Thyroid gland (tissue), 4 donors: ENCODE measurements around the gene DLGAP1. TPM values are rescaled to one million over a fixed set of nuclear protein-coding genes. Genes with fewer than 3 reads are reported as not detected.
"Not testable (repeated sequence)": the region's sequence is repeated elsewhere in the genome, so short reads cannot be mapped to it uniquely, and the experiment has no call there.

Experiments used
- DNase-seq, 2 donors: peaks; one replicate each; pipeline ENCODE4 v3.0.0-alpha.2; 2019
- H3K27ac ChIP-seq, 3 donors: fragments of 200-600 bp; sonication (generic); 1 replicate in 2 of 3; 2 replicates in 1 of 3; pipeline ENCODE4 v1.5.1; 2016 to 2019; ENCODE audit warnings: mild to moderate bottlenecking in 1 of 3, moderate library complexity in 1 of 3
- H3K27me3 ChIP-seq: fragments of 200-600 bp; sonication (generic); one replicate; pipeline ENCODE4 v1.5.1; 2019
- H3K36me3 ChIP-seq, 2 donors: fragments of 200-600 bp; sonication (generic); one replicate each; pipeline ENCODE4 v1.5.1; 2016 to 2019
- H3K4me1 ChIP-seq, 2 donors: fragments of 200-600 bp; sonication (generic); one replicate each; pipeline ENCODE4 v1.5.1; 2017 to 2019
- H3K4me3 ChIP-seq, 3 donors: fragments of 200-600 bp; sonication (generic); replicated peaks in 1 of 3; 1 replicate in 2 of 3; 2 replicates in 1 of 3; pipeline ENCODE4 v1.5.1; 2016; ENCODE audit warnings: mild to moderate bottlenecking in 1 of 3
- H3K9me3 ChIP-seq: fragments of 200-600 bp; sonication (generic); one replicate; pipeline ENCODE4 v1.5.1; 2017
- CTCF ChIP-seq, 6 experiments: fragments of 200-600 bp in 3 of 6; fragments of 450-650 bp in 3 of 6; sonication (generic) in 3 of 6; IDR thresholded peaks; one replicate each; pipeline ENCODE4 v1.5.1; 2016 to 2019; ENCODE audit warnings: antibody characterized with exemption in 6 of 6, mild to moderate bottlenecking in 2 of 6, inconsistent platforms in 1 of 6, moderate library complexity in 1 of 6
- POLR2A ChIP-seq, 2 donors: fragments of 450-650 bp; IDR thresholded peaks; one replicate each; pipeline ENCODE4 v1.6.1; 2017; ENCODE audit warnings: antibody characterized with exemption in 2 of 2, mild to moderate bottlenecking in 2 of 2, moderate library complexity in 1 of 2
- WGBS, 2 donors: methylation state at CpG; one replicate each; pipeline ENCODE4 v1.1.5; 2017; 5-methylcytosine and 5-hydroxymethylcytosine counted together
- intact Hi-C: fragments of 100-400 bp; cut with DNase I; formaldehyde crosslinking; loops from one replicate; pipeline ENCODE4 v1.15.1; 2023
- total RNA-seq, 4 donors: library from RNA; depleted of rRNA; stranded (reverse); fragments of >200 nt; gene quantifications; one replicate each; pipeline ENCODE4 v1.2.3, GENCODE V29; 2016

Gene DLGAP1
- total RNA-seq, 4 donors from 2014 or later = 0.25 to 2.7 (median 0.77) TPM

DNA sequence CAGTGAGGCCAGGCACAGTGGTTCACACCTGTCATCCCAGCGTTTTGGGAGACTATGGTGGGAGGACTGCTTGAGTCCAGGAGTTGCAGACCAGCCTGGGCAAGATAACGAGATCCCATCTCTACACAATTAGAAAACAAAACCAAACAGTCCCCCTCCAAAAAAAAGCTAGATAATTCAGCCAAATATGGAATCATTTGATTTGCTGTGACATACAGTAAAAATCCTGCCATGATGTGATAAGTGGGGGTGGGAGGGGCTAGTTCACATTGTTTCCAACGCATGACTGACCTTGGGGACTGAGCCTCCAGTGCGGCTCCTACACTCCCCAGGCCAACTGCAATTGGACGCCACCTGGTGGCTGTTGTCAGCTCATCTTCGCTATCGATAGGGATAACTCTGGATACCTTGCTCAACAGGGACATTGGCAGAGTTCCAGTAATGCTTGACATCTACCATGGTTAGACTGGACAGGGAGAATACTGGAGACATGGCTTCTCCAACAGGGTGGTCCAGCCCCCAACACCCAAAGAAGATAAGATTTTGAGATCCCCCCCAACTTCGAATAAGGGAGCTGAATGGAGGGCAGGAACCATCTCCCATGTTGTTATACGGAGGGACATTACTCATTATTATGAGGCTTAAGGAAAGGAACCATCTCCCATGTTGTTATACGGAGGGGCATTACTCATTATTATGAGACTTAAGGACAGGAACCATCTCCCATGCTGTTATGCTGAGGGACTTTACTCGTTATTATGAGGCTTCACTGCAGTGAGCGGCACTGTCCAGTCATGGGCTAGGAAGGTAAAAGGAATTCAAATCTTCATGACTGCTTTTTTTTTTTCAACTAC, 869.2 kb downstream of the DLGAP1 start:
- Histone ChIP-seq H3K36me3 (no peaks in the 10 kb centered on the region), H3K27me3 (no peaks in the 10 kb centered on the region), H3K4me3 (no peak overlapping the region), H3K4me1 (peaks cover 0 to 7% of the 10 kb centered on the region in 2 donors), H3K27ac (no peak overlapping the region), H3K9me3 (no peaks in the 10 kb centered on the region)
- intact Hi-C loops = loop anchor here (10.0 kb wide), 1 partner anchor 301 kb away; no protein-coding TSS in a partner anchor
- 46 to 52% methylated on average over 12 of the region's 12 CpGs for WGBS, 2 donors
- DNase-seq = peak; percentile 84 to 89
- TF ChIP-seq CTCF (IDR thresholded peaks at IDR 0.05) (peak; percentile 61 to 91 (median 81)), POLR2A (IDR thresholded peaks at IDR 0.05) (no peak)

- Histone ChIP-seq H3K4me3 (no peak overlapping the region), H3K4me1 (peaks cover 0 to 7% of the 10 kb centered on the region in 2 donors), H3K27ac (no peak overlapping the region), H3K27me3 (no peaks in the 10 kb centered on the region), H3K36me3 (no peaks in the 10 kb centered on the region), H3K9me3 (no peaks in the 10 kb centered on the region)
- intact Hi-C loops = loop anchor here (10.0 kb wide), 1 partner anchor 300 kb away; no protein-coding TSS in a partner anchor
- DNase-seq = no peak
- no peak for TF ChIP-seq POLR2A (IDR thresholded peaks at IDR 0.05)
- no peak for TF ChIP-seq CTCF (IDR thresholded peaks at IDR 0.05)
- 84 to 94% methylated on average over 6 of the region's 6 CpGs for WGBS, 2 donors
These were observed 870.1 kb downstream of the DLGAP1 start for GRCh38 chr18:3584897-3585460.

DNA sequence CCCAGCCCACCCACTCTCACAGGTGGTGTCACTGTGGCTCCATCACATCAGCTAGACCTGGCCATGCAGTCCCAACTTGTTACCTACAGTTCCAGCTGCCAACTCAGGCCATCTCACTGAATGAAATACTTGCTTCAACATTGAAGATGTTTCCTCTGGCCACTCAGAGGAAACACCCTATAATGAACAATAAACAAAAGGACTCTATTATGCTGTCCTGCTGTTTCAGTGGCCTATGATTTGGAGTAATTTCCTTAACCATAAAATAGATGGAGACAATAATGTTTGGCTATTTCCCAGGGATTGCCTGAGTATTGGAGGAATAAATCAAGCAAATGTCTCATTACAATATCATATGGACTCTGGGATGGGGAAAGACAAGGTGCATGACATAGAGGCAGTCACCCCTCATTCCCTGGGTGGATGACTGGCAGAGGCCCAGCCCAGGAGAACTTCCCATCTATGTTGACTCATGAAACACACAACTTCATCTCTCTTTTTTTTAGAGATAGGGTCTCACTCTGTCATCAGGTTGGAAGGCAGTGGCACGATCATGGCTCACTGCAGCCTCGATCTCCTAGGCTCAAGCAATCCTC, 870.7 kb downstream of the DLGAP1 start:
- intact Hi-C loops = loop anchor here (10.0 kb wide), 1 partner anchor 300 kb away; no protein-coding TSS in a partner anchor
- Histone ChIP-seq H3K9me3 (no peaks in the 10 kb centered on the region), H3K27ac (no peak overlapping the region), H3K36me3 (no peaks in the 10 kb centered on the region), H3K27me3 (no peaks in the 10 kb centered on the region), H3K4me3 (no peak overlapping the region), H3K4me1 (peaks cover 0 to 7% of the 10 kb centered on the region in 2 donors)
- TF ChIP-seq POLR2A (IDR thresholded peaks at IDR 0.05) (no peak), CTCF (IDR thresholded peaks at IDR 0.05) (no peak)
- 63 to 100% methylated on average over 2 of the region's 2 CpGs for WGBS, 2 donors
- no peak for DNase-seq

GRCh38 chr18:3583873-3584247, 871.2 kb downstream of the DLGAP1 start:
- H3K27me3 ChIP-seq = no peaks in the 10 kb centered on the region

GRCh38 chr18:3583106-3583872, 871.8 kb downstream of the DLGAP1 start:
- H3K4me3 ChIP-seq, H3K9me3 ChIP-seq, H3K27ac ChIP-seq, H3K27me3 ChIP-seq, DNase-seq, H3K36me3 ChIP-seq, H3K4me1 ChIP-seq: not testable (repeated sequence)
- 70 to 90% methylated on average over 7 of the region's 7 CpGs for WGBS, 2 donors
- intact Hi-C loops = loop anchor here (10.0 kb wide), 1 partner anchor 298 kb away; no protein-coding TSS in a partner anchor

More at GRCh38 chr18:3583873-3584247, 871.2 kb downstream of the DLGAP1 start:
- no peak for DNase-seq
- Histone ChIP-seq H3K4me3 (no peak overlapping the region), H3K9me3 (no peaks in the 10 kb centered on the region), H3K36me3 (no peaks in the 10 kb centered on the region), H3K4me1 (peaks cover 0 to 7% of the 10 kb centered on the region in 2 donors), H3K27ac (no peak overlapping the region)
- 93 to 95% methylated on average over 7 of the region's 7 CpGs for WGBS, 2 donors
- intact Hi-C loops = loop anchor here (10.0 kb wide), 1 partner anchor 299 kb away; no protein-coding TSS in a partner anchor
- TF ChIP-seq POLR2A (IDR thresholded peaks at IDR 0.05) = no peak
- TF ChIP-seq CTCF (IDR thresholded peaks at IDR 0.05) = no peak
